OCI-LY7 (cell line): Measurements from ENCODE around the gene SNX27. TPM values are rescaled to one million over a fixed set of nuclear protein-coding genes. Genes with fewer than 3 reads are reported as not detected.

Experiments used
- BruUV-seq: library from RNA; stranded (reverse); fragments of 400-500 nt; replicated peaks from 2 replicates; lab custom pipeline; 2021; lab: Mats Ljungman, UMichigan
- CTCF ChIA-PET: fragments of 300-600 bp; sonication (Branson Sonifier 250); formaldehyde crosslinking; loops from one replicate; lab custom pipeline; 2022; ENCODE audit warnings: antibody characterized with exemption; ENCODE audit not compliant: unreplicated experiment; lab: Charles Lee
- POLR2A ChIA-PET: fragments of 300-600 bp; sonication (Branson Sonifier 250); formaldehyde crosslinking; loops from one replicate; lab custom pipeline; 2022; ENCODE audit warnings: antibody characterized with exemption; lab: Charles Lee
- DNase-seq: peaks from one replicate; pipeline ENCODE4 v3.0.0-alpha.2; 2015; ENCODE audit warnings: low spot score
- H2AFZ ChIP-seq: fragments of 200-600 bp; sonication (generic), shearing (Covaris generic); 2 replicates; pipeline ENCODE4 v1.6.1; 2014; ENCODE audit warnings: mild to moderate bottlenecking, antibody characterized with exemption, low read length, moderate library complexity
- H3K27ac ChIP-seq: fragments of 200-600 bp; sonication (generic); 2 replicates; pipeline ENCODE4 v1.5.1; 2014; ENCODE audit warnings: mixed run types, low read depth, mild to moderate bottlenecking, moderate library complexity, low read length, inconsistent platforms; ENCODE audit not compliant: poor library complexity, severe bottlenecking
- H3K36me3 ChIP-seq: fragments of 200-600 bp; sonication (generic); 2 replicates; pipeline ENCODE4 v1.6.1; 2014; ENCODE audit warnings: mild to moderate bottlenecking, antibody characterized with exemption, low read length, moderate library complexity, mixed read lengths; ENCODE audit not compliant: insufficient read depth
- H3K4me1 ChIP-seq: fragments of 200-600 bp; sonication (generic); 2 replicates; pipeline ENCODE4 v1.5.1; 2014; ENCODE audit warnings: mild to moderate bottlenecking, low read length; ENCODE audit not compliant: insufficient read depth, poor library complexity, severe bottlenecking
- H3K4me2 ChIP-seq: fragments of 200-600 bp; sonication (generic); 2 replicates; pipeline ENCODE4 v1.6.1; 2014; ENCODE audit warnings: mild to moderate bottlenecking, low read length
- H3K4me3 ChIP-seq: fragments of 200-600 bp; sonication (generic); 2 replicates; pipeline ENCODE4 v1.5.1; 2014; ENCODE audit warnings: mild to moderate bottlenecking, low read depth, low read length; ENCODE audit not compliant: poor library complexity, severe bottlenecking
- H3K79me2 ChIP-seq: fragments of 200-600 bp; sonication (generic); 2 replicates; pipeline ENCODE4 v1.6.1; 2016; ENCODE audit warnings: low read depth, mild to moderate bottlenecking, low read length, moderate library complexity, mixed read lengths; ENCODE audit not compliant: insufficient read depth
- H3K9me2 ChIP-seq: fragments of 200-600 bp; sonication (generic); 2 replicates; pipeline ENCODE4 v1.6.1; 2016; ENCODE audit warnings: mild to moderate bottlenecking, low read length, mixed read lengths; ENCODE audit not compliant: insufficient read depth
- H3K9me3 ChIP-seq: fragments of 200-600 bp; sonication (generic); 2 replicates; pipeline ENCODE4 v1.6.1; 2014; ENCODE audit warnings: mild to moderate bottlenecking, mixed run types, low read length, mixed read lengths
- H4K20me1 ChIP-seq: fragments of 200-600 bp; sonication (generic); 2 replicates; pipeline ENCODE4 v1.6.1; 2014; ENCODE audit warnings: mild to moderate bottlenecking, antibody characterized with exemption, low read length, moderate library complexity, mixed read lengths; ENCODE audit not compliant: insufficient read depth
- CTCF ChIP-seq: fragments of 200-600 bp; sonication (generic); conservative IDR thresholded peaks from 2 replicates; pipeline ENCODE4 v1.5.1; 2014; ENCODE audit warnings: mild to moderate bottlenecking, antibody characterized with exemption, low read length, moderate library complexity, mixed read lengths
- EZH2phosphoT487 ChIP-seq: fragments of 200-600 bp; sonication (generic); IDR thresholded peaks from 2 replicates; pipeline ENCODE4 v1.6.1; 2018; ENCODE audit warnings: low read depth, borderline replicate concordance, mild to moderate bottlenecking, mixed run types, antibody characterized with exemption, low read length, moderate library complexity, mixed read lengths
- intact Hi-C: fragments of 100-400 bp; cut with micrococcal nuclease; formaldehyde crosslinking; loops from one replicate; pipeline ENCODE4 v1.10.0; 2022; ENCODE audit not compliant: unreplicated experiment
- total RNA-seq, 2 experiments: library from RNA; depleted of rRNA in 1 of 2; stranded (reverse); fragments of >200 nt in 1 of 2; shearing (Covaris generic) in 1 of 2; gene quantifications; 2 replicates each; pipeline ENCODE4 v1.2.3, GENCODE V29; 2014 to 2022

The SNX27 gene
- total RNA-seq, 2 experiments from 2014 or later = 16.4 to 32.0 TPM

GRCh38 chr1:151611288-151611790 is 511 bp upstream of the SNX27 start:
- Histone ChIP-seq H2AFZ (peak overlapping the region; percentile 88), H3K36me3 (peaks cover 6% of the 10 kb centered on the region; the same call in 1 of the 2 replicates), H3K4me1 (peaks cover 17% of the 10 kb centered on the region), H3K4me2 (peak overlapping the region; percentile 78), H3K79me2 (peaks cover 4% of the 10 kb centered on the region; the same call in 1 of the 2 replicates), H3K9me3 (no peaks in the 10 kb centered on the region), H3K27ac (no peak overlapping the region), H3K9me2 (no peaks in the 10 kb centered on the region), H3K4me3 (peak overlapping the region; percentile 97), H4K20me1 (no peaks in the 10 kb centered on the region)
- DNase-seq = no peak
- no peak for TF ChIP-seq EZH2phosphoT487
- no peak for TF ChIP-seq CTCF
- ChIA-PET CTCF (no interaction called here), POLR2A (interaction anchor here (0.6 to 0.8 kb wide), 2 partner anchors 44 to 60 kb away, joined by 3 to 4 read pairs; no protein-coding TSS in a partner anchor)
- BruUV-seq = no TSS peak
- intact Hi-C loops = no loop called here

- peak overlapping the region; percentile 97 for H3K4me3 ChIP-seq
- H4K20me1 ChIP-seq = no peaks in the 10 kb centered on the region
- intact Hi-C loops = no loop called here
- H3K9me2 ChIP-seq = no peaks in the 10 kb centered on the region
- no peaks in the 10 kb centered on the region for H3K9me3 ChIP-seq
- peaks cover 4% of the 10 kb centered on the region; the same call in 1 of the 2 replicates for H3K79me2 ChIP-seq
- CTCF ChIA-PET = no interaction called here
- H2AFZ ChIP-seq = peak overlapping the region; percentile 88
- POLR2A ChIA-PET = no interaction called here
- peak; percentile 30 for DNase-seq
- peaks cover 6% of the 10 kb centered on the region; the same call in 1 of the 2 replicates for H3K36me3 ChIP-seq
- H3K4me2 ChIP-seq = peak overlapping the region; percentile 78
- H3K4me1 ChIP-seq = peaks cover 17% of the 10 kb centered on the region
- TF ChIP-seq CTCF = no peak
- no peak for TF ChIP-seq EZH2phosphoT487
- BruUV-seq = no TSS peak
- peak overlapping the region; percentile 42 for H3K27ac ChIP-seq
These were observed 841 bp downstream of the SNX27 start for GRCh38 chr1:151612501-151613281.
